HTERT RPE-1 (cell line): Measurements from ENCODE around the gene PITPNM1.
"Not testable (repeated sequence)": the region's sequence is repeated elsewhere in the genome, so short reads cannot be mapped to it uniquely, and the experiment has no call there.

Experiments
- in situ Hi-C: fragments of 300-500 bp; cut with MboI; formaldehyde crosslinking; loops from 4 replicates; pipeline ENCODE4 v1.14.3; 2020; ENCODE audit warnings: low sequenced_read_pairs

The PITPNM1 gene

DNA sequence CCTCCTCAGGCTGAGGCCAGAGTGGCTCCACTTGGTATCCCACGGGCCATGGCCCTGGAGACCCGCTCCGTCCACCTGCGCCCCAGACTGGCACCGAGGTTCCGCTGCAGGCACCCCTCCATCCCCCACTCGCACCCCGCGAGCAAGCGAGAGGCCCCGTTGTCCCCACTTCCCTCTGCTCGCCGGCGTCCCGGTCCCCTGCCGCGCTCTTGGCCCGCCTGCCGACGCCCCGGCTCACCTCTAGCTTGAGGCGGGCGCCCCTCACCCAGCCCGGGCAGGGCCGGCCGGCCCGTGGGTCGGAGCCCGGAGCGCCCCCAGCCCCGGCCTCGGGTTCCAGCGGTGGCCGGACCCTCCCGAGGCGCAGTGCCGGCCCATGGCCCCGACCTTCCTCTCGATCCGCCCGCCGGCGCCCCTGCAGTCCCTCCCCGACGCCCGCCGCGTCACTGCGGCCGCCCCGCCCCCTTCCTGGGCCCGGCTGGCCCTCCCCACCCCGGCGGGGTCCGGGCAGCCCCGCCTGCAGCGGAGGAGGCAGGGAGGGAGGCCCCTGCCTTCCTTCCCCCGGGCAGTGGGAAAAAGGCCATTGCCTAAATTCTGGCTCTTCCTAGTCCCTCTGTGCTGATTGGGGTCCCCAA is at the start of gene PITPNM1:
Gene PITPNM1 (minus strand): TSS at position 414 of the 632 bp plus-strand sequence. CDS start 1,183 bp downstream, outside the sequence.
- in situ Hi-C loops, result no loop called here

GRCh38 chr11:67551697-67552096 is 46.5 kb upstream of the PITPNM1 start:
- in situ Hi-C loops, result not testable (repeated sequence)

GRCh38 chr11:67551127-67551526 is 46.0 kb upstream of the PITPNM1 start:
- in situ Hi-C loops, result no loop called here

GRCh38 chr11:67548555-67549110 is 43.5 kb upstream of the PITPNM1 start:
- in situ Hi-C loops, result no loop called here

DNA sequence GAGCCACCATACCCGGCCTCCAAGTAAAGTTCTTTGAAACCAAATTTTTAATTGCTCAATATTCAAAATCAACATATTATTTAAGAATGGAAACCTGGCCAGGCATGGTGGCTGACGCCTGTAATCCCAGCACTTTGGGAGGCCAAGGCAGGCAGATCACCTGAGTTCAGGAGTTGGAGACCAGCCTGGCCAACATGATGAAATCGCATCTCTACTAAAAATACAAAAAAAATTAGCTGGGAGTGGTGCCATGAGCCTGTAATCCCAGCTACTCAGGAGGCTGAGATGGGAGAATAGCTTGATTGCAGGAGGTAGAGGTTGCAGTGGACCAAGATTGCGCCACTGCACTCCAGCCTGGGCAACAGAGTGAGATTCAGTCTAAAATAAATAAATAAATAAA is 42.9 kb upstream of the PITPNM1 start:
- in situ Hi-C loops, result not testable (repeated sequence)

GRCh38 chr11:67545280-67545679 is 40.1 kb upstream of the PITPNM1 start:
- in situ Hi-C loops, result no loop called here

- in situ Hi-C loops, result no loop called here
These were observed 39.6 kb upstream of the PITPNM1 start for GRCh38 chr11:67544616-67545242.

DNA sequence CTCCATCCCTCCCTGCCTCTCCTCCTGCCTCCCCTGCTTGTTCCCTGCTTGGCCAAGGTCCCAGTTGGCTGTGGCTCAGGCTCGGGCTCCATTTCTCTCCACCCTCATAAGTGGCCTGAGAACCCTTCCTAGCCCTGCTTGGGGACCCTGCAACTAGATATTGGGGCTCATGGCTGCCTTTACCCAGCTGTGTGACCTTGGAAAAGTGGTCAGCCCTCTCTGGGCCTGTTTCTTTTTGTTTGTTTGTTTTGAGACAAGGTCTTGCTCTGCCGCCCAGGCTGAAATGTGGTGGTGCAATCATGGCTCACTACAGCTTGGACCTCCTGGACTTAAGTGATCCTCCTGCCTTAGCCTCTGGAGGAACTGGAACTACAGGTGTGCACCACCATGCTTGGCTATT is 38.4 kb upstream of the PITPNM1 start:
- in situ Hi-C loops, result no loop called here

DNA sequence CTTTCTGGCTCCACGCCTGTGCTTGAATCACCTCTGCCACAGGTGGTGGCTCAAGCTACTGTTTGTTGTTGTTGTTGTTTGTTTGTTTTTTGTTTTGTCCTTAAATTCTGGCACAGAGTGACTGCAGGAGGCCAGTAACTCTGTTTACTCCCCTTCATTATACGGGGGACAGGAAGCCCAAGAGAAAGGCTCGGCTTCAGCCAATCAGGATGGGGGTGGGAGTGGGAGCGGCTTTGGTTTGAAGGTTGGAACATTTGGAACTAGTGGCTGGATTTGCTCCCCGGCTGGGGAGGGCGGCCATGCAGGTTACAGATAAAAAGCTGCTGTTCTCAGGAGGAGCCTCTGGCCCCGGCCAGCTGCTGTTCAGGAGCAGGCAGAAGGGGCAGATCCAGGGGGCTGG is 37.8 kb upstream of the PITPNM1 start:
- in situ Hi-C loops, result no loop called here

GRCh38 chr11:67542169-67542568 is 37.0 kb upstream of the PITPNM1 start:
- in situ Hi-C loops, result no loop called here

DNA sequence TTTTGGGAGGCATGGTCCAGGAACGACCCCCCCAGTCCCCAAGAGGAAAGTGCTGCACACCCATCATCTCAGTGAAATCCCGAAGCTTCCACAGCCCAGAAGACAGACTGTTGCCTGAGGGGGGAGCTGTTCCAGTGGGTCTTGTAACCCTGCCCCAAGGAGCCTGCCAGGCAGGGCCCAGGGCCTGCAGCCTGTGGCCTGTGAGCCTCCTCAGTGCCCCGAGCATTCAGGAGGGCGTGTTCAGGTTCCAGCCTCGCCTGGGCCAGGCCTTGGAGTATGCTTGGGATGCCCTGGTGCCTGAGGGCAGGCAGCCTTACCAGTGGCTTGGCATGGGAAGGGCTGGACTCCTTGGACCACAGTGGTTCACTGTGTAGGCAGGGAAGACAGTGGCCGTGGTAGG is 36.0 kb upstream of the PITPNM1 start:
- in situ Hi-C loops, result no loop called here

DNA sequence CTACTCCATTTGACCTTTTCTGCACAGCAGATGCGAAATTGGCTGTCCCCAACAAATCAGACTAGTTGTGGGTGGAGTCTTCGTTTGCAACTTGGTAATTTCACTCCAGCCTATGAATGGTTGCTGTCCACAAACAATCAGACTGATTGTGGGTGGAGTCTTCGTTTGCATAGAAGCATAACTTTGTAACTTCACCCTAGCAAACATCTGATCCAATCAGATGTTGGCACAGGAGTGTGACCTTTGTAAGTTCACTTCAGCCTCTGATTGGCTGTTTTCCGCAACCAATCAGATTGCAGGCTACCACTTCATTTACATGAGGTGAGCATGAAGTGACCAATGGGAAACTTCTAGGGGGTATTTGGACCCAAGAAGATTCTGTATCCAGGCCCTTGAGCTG is 34.4 kb upstream of the PITPNM1 start:
- in situ Hi-C loops, result no loop called here

GRCh38 chr11:67538823-67539505 is 33.8 kb upstream of the PITPNM1 start:
- in situ Hi-C loops, result no loop called here

GRCh38 chr11:67538306-67538705 is 33.1 kb upstream of the PITPNM1 start:
- in situ Hi-C loops, result no loop called here

GRCh38 chr11:67535561-67535960 is 30.4 kb upstream of the PITPNM1 start:
- in situ Hi-C loops, result no loop called here

DNA sequence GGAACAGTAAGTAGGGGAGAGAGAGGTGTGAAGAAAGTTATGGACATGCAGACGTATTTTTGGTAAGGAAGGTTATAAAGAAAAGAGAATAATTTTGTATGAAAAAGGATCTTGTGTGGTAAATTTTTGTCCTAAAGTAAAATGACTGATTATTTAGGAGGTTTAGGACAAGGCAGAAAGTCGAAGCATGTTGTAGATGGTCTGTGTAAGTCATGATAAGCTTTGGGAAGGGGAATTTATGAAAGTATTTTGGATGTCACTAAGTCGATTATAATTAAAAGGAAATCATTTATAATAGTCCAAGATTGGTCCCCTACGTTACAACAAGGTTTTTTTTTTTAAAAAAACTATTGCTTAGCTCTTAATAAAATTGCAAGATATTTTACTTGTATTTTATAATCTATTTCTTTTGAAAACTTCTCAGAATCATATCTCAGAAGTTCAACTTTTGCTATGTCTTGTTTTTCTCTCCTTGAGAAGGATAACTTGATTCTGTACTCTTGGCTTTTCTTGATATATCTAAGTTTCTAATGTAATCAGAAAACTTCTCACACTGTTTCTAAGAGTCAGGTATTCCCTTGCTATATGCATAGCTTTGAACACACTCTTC is 29.0 kb upstream of the PITPNM1 start:
- in situ Hi-C loops, result no loop called here

GRCh38 chr11:67532889-67533288 is 27.7 kb upstream of the PITPNM1 start:
- in situ Hi-C loops, result no loop called here

GRCh38 chr11:67530282-67530592 is 25.1 kb upstream of the PITPNM1 start:
- in situ Hi-C loops, result no loop called here

DNA sequence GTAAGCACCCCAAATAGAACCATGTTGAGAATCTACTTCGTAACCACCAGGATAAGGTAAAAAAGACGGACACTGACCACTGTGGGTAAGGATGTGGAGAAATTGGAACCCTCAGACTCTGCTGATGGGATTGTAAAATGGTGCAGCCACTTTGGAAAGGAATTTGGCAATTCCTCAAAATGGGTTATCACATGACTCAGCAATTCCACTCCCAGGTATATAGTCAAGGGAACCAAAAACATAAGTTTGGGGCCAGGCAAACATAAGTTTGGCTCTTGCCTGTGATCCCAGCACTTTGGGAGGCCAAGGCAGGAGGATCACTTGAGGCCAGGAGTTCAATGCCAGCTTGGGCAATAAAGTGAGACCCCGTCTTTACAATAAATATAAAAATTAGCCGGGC is 23.2 kb upstream of the PITPNM1 start:
- in situ Hi-C loops, result no loop called here

- in situ Hi-C loops, result no loop called here
These were observed 20.3 kb upstream of the PITPNM1 start for GRCh38 chr11:67525275-67525976.

DNA sequence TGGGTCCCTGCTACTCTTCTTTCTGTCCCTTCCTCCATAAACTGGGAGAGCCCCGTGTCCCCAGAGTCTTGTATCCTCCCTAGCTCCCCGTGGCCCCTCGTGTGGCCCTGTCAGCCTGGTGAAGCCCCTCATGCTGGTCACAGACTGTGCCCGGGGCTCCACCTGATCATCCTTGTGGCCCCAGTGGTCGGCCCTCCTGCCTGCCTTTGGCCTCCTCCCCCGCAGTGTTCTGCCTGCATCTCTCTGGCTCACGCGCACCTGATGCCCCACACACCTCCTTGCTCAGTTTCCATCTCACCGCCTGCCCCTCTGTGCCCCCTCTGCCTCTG is 19.3 kb upstream of the PITPNM1 start:
- in situ Hi-C loops, result no loop called here
